Upper lobe of left lung (tissue), 4 donors: ENCODE data around the gene COMMD3.

ENCODE experiments used
- CTCF ChIP-seq, 6 experiments: fragments of 450-650 bp in 4 of 6; fragments of 200-600 bp in 2 of 6; sonication (generic) in 2 of 6; IDR thresholded peaks; one replicate each; pipeline ENCODE4 v1.5.1; 2016 to 2019; ENCODE audit warnings: antibody characterized with exemption in 6 of 6
- EP300 ChIP-seq, 4 donors: sonication (generic); formaldehyde crosslinking; IDR thresholded peaks; one replicate each; pipeline ENCODE4 v1.5.1; 2017; ENCODE audit warnings: antibody characterized with exemption in 4 of 4, control low read depth in 2 of 4
- POLR2A ChIP-seq, 4 donors: fragments of 450-650 bp; IDR thresholded peaks; one replicate each; pipeline ENCODE4 v1.5.1; 2016 to 2017; ENCODE audit warnings: antibody characterized with exemption in 4 of 4, mild to moderate bottlenecking in 2 of 4
- POLR2AphosphoS5 ChIP-seq, 2 donors: sonication (generic); formaldehyde crosslinking; IDR thresholded peaks; one replicate each; pipeline ENCODE4 v1.5.1; 2017; ENCODE audit warnings: antibody characterized with exemption in 2 of 2

GRCh38 chr10:22305721-22306120, 10.5 kb upstream of the COMMD3 start:
- TF ChIP-seq CTCF (IDR thresholded peaks at IDR 0.05) (no peak), POLR2A (IDR thresholded peaks at IDR 0.05) (no peak), EP300 (IDR thresholded peaks at IDR 0.05) (no peak), POLR2AphosphoS5 (IDR thresholded peaks at IDR 0.05) (no peak)
